Urothelium cell line (cell line): Measurements from ENCODE around the gene TRIM8.
A peak's percentile ranks its signal among the peaks of the same experiment; 100 is the strongest.

Experiments
- DNase-seq: peaks from one replicate; pipeline ENCODE4 v3.0.0; 2011; ENCODE audit warnings: low spot score, mixed read lengths
- FAIRE-seq: peaks from 2 replicates; lab custom pipeline; 2011; peaks lifted over from hg19 to GRCh38; lab: Jason Lieb, UNC

The TRIM8 gene

GRCh38 chr10:102644066-102644645 is at the start of gene TRIM8:
TRIM8 (plus strand) TSS chr10:102644479; CDS start chr10:102644618, 139 bp downstream.
- FAIRE-seq (no peak), DNase-seq (peak; percentile 50)

- no peak for DNase-seq
- FAIRE-seq = no peak
Measured at GRCh38 chr10:102595293-102595692, 49.0 kb upstream of the TRIM8 start.

- DNase-seq = no peak
Measured at GRCh38 chr10:102595897-102596296, 48.4 kb upstream of the TRIM8 start.

GRCh38 chr10:102596506-102596971 is 47.7 kb upstream of the TRIM8 start:
- peak; percentile 84 for FAIRE-seq
- peak; percentile 69 for DNase-seq

More at GRCh38 chr10:102595897-102596296, 48.4 kb upstream of the TRIM8 start:
- FAIRE-seq = no peak

GRCh38 chr10:102597131-102597991 is 46.9 kb upstream of the TRIM8 start:
- no peak for DNase-seq
- no peak for FAIRE-seq

- no peak for DNase-seq
- no peak for FAIRE-seq
Measured at GRCh38 chr10:102598243-102598642, 46.0 kb upstream of the TRIM8 start.

GRCh38 chr10:102599565-102600327 is 44.5 kb upstream of the TRIM8 start:
- no peak for FAIRE-seq
- DNase-seq = no peak

GRCh38 chr10:102600816-102601215 is 43.5 kb upstream of the TRIM8 start:
- FAIRE-seq (no peak), DNase-seq (no peak)

- DNase-seq (no peak), FAIRE-seq (peak; percentile 46)
Measured at GRCh38 chr10:102601639-102602038, 42.6 kb upstream of the TRIM8 start.

- no peak for FAIRE-seq
- no peak for DNase-seq
Measured at GRCh38 chr10:102602272-102603045, 41.8 kb upstream of the TRIM8 start.

- DNase-seq (no peak), FAIRE-seq (no peak)
Measured at GRCh38 chr10:102603946-102604345, 40.3 kb upstream of the TRIM8 start.

GRCh38 chr10:102604439-102604841 is 39.8 kb upstream of the TRIM8 start:
- DNase-seq = peak; percentile 84
- peak; percentile 27 for FAIRE-seq

- FAIRE-seq (no peak), DNase-seq (peak; percentile 35)
Measured at GRCh38 chr10:102605712-102606111, 38.6 kb upstream of the TRIM8 start.

GRCh38 chr10:102608487-102608886 is 35.8 kb upstream of the TRIM8 start:
- FAIRE-seq = no peak
- DNase-seq = no peak

GRCh38 chr10:102610441-102610887 is 33.8 kb upstream of the TRIM8 start:
- DNase-seq = no peak
- no peak for FAIRE-seq

- DNase-seq = no peak
- FAIRE-seq = no peak
Measured at GRCh38 chr10:102611514-102612087, 32.7 kb upstream of the TRIM8 start.

GRCh38 chr10:102612964-102613275 is 31.4 kb upstream of the TRIM8 start:
- DNase-seq (no peak), FAIRE-seq (no peak)

GRCh38 chr10:102613286-102613685 is 31.0 kb upstream of the TRIM8 start:
- FAIRE-seq = no peak
- DNase-seq = no peak

GRCh38 chr10:102613785-102614184 is 30.5 kb upstream of the TRIM8 start:
- DNase-seq (no peak), FAIRE-seq (no peak)

GRCh38 chr10:102614888-102615287 is 29.4 kb upstream of the TRIM8 start:
- FAIRE-seq = no peak
- no peak for DNase-seq
